AG10803 (cell line): ENCODE measurements around the gene CTNND2.

ENCODE experiments used
- DNase-seq: peaks from one replicate; pipeline ENCODE4 v3.0.0; 2010; ENCODE audit warnings: low read depth
- H3K4me3 ChIP-seq: 2 replicates; pipeline ENCODE4 v1.5.1; 2011; ENCODE audit warnings: mild to moderate bottlenecking, low read length, control low read depth
- TF ChIP-seq, protein P1 (sequence below): conservative IDR thresholded peaks from 2 replicates; pipeline ENCODE4 v1.5.1; 2011; ENCODE audit warnings: mild to moderate bottlenecking, low read length, control low read depth, inconsistent platforms

The CTNND2 gene

DNA sequence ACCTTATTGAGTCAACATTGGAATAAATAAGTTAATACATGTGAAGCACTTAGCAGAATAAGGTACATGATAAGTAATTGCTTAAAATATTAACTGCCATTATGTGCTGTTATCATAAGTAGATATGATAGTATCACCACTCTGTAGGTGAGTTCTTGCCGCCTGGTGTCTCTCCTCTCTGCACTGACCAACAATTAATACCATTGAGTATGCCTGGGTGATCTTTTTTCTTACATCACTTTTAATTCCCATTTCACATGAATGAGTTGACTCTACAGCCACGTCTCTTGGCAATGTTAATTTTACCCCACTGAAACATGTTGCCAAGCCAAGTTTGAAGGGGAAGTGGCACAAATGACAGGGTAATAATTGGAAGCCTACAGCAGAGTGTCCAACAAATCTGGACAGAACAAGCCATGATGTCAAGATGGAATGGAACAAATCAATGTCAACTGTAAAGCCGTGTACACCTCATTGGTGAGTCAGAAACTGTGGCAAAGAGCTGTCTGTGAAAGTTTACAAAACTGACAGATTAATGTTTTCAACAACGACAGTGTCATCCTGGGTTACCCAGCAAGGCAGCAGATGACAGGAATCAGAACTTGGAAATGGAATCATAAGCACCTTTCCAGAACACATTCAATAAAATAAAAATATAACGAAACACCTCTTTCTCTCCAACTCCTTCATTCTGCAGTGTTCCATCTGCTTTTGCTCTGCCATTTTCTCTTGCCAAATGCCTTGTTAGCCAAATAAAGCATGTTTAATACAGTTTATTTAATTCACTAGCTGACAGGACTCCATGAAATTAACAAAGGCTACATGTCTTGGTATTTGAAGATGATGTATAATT lies 330.9 kb downstream of the CTNND2 start:
- no peak for DNase-seq
- TF ChIP-seq, protein P1, sequence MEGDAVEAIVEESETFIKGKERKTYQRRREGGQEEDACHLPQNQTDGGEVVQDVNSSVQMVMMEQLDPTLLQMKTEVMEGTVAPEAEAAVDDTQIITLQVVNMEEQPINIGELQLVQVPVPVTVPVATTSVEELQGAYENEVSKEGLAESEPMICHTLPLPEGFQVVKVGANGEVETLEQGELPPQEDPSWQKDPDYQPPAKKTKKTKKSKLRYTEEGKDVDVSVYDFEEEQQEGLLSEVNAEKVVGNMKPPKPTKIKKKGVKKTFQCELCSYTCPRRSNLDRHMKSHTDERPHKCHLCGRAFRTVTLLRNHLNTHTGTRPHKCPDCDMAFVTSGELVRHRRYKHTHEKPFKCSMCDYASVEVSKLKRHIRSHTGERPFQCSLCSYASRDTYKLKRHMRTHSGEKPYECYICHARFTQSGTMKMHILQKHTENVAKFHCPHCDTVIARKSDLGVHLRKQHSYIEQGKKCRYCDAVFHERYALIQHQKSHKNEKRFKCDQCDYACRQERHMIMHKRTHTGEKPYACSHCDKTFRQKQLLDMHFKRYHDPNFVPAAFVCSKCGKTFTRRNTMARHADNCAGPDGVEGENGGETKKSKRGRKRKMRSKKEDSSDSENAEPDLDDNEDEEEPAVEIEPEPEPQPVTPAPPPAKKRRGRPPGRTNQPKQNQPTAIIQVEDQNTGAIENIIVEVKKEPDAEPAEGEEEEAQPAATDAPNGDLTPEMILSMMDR = no peak
- no peak overlapping the region for H3K4me3 ChIP-seq

GRCh38 chr5:11564706-11565105 lies 339.5 kb downstream of the CTNND2 start:
- DNase-seq = no peak
- TF ChIP-seq, protein P1 = no peak
- no peak overlapping the region for H3K4me3 ChIP-seq

DNA sequence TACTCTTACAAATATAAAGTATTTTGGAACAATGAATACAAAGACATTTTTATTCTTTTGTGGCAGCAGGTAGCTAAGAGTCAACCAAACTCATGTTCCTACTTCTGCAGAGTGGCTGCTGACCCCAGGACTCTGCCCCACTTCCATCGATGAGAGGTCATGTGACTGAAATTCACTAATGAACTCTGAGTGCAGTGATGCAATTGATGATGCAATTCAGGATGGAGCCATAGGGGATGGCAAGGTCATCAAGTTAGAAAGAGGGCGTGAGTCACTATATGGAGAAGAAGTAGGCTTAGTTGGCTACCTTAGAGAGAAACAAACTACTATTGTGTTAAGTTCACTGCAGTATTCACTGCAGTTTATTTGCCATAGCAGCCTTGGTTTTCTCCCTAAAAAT lies 340.4 kb downstream of the CTNND2 start:
- no peak overlapping the region for H3K4me3 ChIP-seq
- TF ChIP-seq, protein P1 = no peak
- DNase-seq = no peak

DNA sequence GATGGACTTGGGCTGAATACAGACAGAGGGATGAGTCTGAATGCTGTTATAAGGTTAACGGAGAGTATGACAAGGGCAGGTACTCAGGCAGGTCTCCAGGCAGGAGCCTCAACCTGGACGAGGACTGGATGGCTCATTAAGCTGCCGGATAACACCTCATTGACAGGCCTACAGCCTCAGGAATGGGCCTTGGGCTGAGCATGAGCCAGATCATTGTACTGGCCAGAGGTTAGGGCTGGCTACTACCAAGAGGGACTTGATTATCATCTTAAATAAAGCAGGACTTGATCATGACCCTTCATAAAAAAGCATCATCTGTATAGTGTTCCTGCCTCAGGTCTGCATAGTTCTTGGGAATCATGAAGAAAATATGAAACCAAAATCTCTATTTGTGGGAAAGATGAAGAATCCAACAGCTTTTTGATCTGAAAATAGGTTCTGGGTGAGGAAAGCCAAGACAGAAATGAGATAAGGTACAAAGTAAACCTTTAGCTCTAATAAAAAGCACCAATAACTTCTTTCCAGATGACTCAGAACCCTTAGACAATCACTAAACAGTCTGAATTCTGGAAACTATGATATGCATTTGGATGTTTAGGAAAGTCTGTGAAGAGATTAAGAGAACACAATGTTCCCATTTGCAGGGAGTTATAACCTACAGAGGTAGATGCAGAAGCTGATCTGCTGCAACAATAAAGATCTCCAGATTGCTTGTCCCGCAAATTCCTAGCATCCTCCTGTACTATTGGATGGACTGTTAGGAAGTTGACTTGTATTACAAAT lies 343.1 kb downstream of the CTNND2 start:
- DNase-seq = no peak
- no peak overlapping the region for H3K4me3 ChIP-seq
- TF ChIP-seq, protein P1 = no peak

GRCh38 chr5:11557063-11557462 lies 347.2 kb downstream of the CTNND2 start:
- DNase-seq = no peak
- no peak overlapping the region for H3K4me3 ChIP-seq
- TF ChIP-seq, protein P1 = no peak

DNA sequence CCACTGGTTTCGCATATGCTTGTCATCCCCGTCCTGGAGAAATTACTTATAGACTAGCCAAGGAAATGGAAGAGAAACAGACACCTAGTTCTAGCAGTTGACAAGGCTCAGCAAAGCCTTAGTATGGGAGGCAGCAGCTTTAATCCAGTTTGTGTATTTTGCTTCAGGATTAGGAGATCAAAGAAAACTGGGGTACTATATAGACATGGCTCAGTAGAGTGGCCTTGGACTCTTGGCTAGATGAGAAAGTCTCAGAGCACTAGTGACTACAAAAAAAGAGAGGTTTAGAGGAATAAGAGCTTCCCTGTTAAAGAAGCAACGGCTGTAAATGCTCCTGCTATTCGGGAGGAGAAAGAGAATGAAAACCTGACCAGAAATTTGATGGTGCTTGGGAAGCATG lies 349.1 kb downstream of the CTNND2 start:
- no peak overlapping the region for H3K4me3 ChIP-seq
- DNase-seq = no peak
- TF ChIP-seq, protein P1 = no peak
